ENCODE results near the gene DCDC2. TPM values are rescaled to one million over a fixed set of nuclear protein-coding genes. Genes with fewer than 3 reads are reported as not detected.
"Not testable (repeated sequence)": the region's sequence is repeated elsewhere in the genome, so short reads cannot be mapped to it uniquely, and the experiment has no call there.

DCDC2 gene
- total and polyA plus RNA-seq, 9 donors, result 0.19 to 12.4 (median 1.1) TPM; not detected in 1

DNA sequence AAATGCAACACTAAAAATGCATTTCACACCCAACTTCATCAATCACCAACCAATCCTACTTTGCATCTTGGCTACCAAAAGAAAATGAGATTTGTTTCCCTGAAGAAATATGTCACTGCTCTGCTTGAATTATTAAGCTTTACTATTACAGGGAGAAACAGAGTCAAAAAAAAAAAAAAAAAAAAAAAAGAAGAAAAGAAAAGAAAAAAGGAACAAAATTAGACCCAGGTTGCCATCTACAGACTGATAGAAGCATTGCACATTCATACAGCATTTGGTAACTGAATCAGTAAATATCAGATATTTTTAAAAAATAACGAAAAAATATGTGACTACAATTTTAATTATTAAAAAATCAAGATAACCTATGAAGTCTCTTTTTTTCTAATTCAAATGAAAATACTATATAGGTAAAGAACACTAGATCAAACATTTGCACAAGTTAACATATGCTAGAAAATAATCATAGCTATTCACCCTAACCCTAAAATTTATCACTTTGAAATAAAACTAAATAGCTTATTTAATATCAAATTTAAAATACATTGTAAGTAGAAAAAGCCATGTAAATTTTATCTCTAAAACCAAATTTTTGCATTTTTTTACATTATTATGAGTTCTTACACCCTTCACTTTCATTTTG, 83.3 kb downstream of the DCDC2 start:
- intact Hi-C loops (cut with DNase I), result no loop called here

DNA sequence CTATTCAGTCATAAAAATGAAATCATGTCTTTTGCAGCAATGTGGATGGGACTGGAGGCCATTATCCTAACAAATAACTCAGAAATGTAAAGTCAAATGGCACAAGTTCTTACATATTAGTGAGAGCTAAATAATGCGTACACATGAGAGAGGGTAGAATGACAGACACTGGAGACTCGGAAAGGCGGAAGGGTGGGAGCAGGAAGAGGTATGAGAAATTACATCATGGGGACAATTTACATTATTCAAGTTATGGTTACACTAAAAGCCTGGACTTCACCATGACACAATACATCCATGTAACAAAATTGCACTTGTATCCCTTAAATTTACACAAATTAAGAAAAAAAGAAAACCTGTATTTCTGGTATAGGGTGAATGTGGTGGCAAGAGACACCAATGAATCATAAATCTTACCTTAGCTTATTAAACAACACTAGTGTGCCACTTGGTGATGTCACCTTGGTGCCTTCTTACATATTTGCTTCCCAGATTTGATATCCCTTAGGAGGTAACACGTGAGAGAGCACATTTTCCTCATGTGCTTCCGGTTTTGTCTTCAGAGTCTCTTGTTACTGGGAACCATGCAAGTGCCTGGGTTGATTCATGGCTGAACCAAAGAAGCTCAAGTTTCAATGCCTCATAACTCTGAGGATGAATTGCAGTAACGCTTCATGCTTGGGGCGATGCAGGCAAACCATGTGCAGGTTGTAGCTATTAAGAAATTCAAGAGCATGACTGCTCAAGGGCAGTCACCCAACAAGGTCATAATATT, 84.6 kb downstream of the DCDC2 start:
- no peak for DNase-seq
- Histone ChIP-seq H3K4me1 (ENCODE audit: insufficient read depth) (no peaks in the 10 kb centered on the region), H3K36me3 (no peaks in the 10 kb centered on the region), H3K27me3 (no peaks in the 10 kb centered on the region), H3K9me3 (no peaks in the 10 kb centered on the region), H3K4me3 (no peak overlapping the region), H3K27ac (no peak overlapping the region)
- 72 to 76% (median 73%) methylated on average over 7 of the region's 7 CpGs for WGBS, 3 donors
- intact Hi-C loops (cut with DNase I), result no loop called here
- TF ChIP-seq CTCF (IDR thresholded peaks at IDR 0.05) (no peak), POLR2A (IDR thresholded peaks at IDR 0.05) (no peak), EP300 (IDR thresholded peaks at IDR 0.05) (no peak)

More for the DNA sequence above, 83.3 kb downstream of the DCDC2 start:
- no peak for TF ChIP-seq EP300 (IDR thresholded peaks at IDR 0.05)
- TF ChIP-seq POLR2A (IDR thresholded peaks at IDR 0.05), result no peak
- 0 to 4% (median 2%) methylated on average over 1 of the region's 1 CpG for WGBS, 3 donors
- no peak for DNase-seq
- Histone ChIP-seq H3K27ac (no peak overlapping the region), H3K9me3 (no peaks in the 10 kb centered on the region), H3K4me3 (no peak overlapping the region), H3K27me3 (no peaks in the 10 kb centered on the region), H3K4me1 (ENCODE audit: insufficient read depth) (no peaks in the 10 kb centered on the region), H3K36me3 (no peaks in the 10 kb centered on the region)

DNA sequence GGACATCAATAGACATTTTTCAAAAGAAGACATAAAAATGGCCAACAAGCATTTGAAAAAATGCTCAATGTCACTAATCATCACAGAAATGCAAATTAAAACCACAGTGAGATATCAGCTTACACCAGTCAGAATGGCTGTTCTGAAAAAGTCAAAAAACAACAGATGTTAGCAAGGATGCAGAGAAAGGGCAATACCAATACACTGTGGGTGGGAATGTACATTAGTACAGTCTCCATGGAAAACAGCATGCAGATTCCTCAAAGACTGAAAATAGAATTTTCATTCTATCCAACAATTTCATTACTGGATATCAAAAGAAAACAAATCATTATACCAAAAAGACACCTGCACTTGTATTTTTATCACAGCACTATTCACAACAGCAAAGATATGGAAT, 85.3 kb downstream of the DCDC2 start:
- H3K9me3 ChIP-seq, result no peaks in the 10 kb centered on the region
- H3K36me3 ChIP-seq, result no peaks in the 10 kb centered on the region
- no peaks in the 10 kb centered on the region for H3K27me3 ChIP-seq
- no peak overlapping the region for H3K4me3 ChIP-seq
- no peaks in the 10 kb centered on the region for H3K4me1 ChIP-seq (ENCODE audit: insufficient read depth)
- TF ChIP-seq CTCF (IDR thresholded peaks at IDR 0.05) (no peak), EP300 (IDR thresholded peaks at IDR 0.05) (no peak), POLR2A (IDR thresholded peaks at IDR 0.05) (no peak)
- intact Hi-C loops (cut with DNase I), result no loop called here
- no peak overlapping the region for H3K27ac ChIP-seq
- no peak for DNase-seq

- no peaks in the 10 kb centered on the region for H3K9me3 ChIP-seq
- 92 to 99% (median 92%) methylated on average over 1 of the region's 1 CpG for WGBS, 3 donors
- TF ChIP-seq CTCF (IDR thresholded peaks at IDR 0.05) (no peak), POLR2A (IDR thresholded peaks at IDR 0.05) (no peak)
- H3K36me3 ChIP-seq, result no peaks in the 10 kb centered on the region
- no peaks in the 10 kb centered on the region for H3K4me1 ChIP-seq (ENCODE audit: insufficient read depth)
- intact Hi-C loops (cut with DNase I), result no loop called here
- no peak overlapping the region for H3K4me3 ChIP-seq
- no peak overlapping the region for H3K27ac ChIP-seq
- no peak for DNase-seq
- H3K27me3 ChIP-seq, result no peaks in the 10 kb centered on the region
These were observed 85.7 kb downstream of the DCDC2 start for GRCh38 chr6:24272148-24272547.

DNA sequence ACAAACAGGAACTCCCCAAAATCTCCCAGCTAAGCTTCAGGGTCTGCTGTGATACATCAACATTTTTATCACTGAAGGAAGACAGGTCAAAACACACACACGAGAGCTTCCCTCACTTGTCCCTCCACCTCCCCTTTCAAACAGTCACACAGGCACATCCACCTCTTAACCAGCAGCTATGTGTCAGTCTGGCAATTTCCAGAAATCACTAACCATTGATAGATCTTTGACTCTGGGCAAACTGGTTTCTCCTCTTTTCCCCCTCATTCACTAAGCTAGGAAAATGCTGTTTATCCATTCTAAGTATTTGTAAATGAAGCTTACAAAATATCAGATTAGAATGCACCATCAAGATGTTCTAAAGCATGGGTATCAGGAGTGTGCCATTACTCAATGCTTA, 87.8 kb downstream of the DCDC2 start:
- Histone ChIP-seq H3K4me3 (no peak overlapping the region), H3K27ac (no peak overlapping the region), H3K4me1 (ENCODE audit: insufficient read depth) (no peaks in the 10 kb centered on the region), H3K27me3 (no peaks in the 10 kb centered on the region), H3K9me3 (no peaks in the 10 kb centered on the region), H3K36me3 (no peaks in the 10 kb centered on the region)
- 18 to 29% (median 27%) methylated on average over 1 of the region's 1 CpG for WGBS, 3 donors
- intact Hi-C loops (cut with DNase I), result no loop called here
- TF ChIP-seq POLR2A (IDR thresholded peaks at IDR 0.05) (no peak), EP300 (IDR thresholded peaks at IDR 0.05) (no peak), CTCF (IDR thresholded peaks at IDR 0.05) (no peak)
- no peak for DNase-seq

- H3K27me3 ChIP-seq; DNase-seq; H3K9me3 ChIP-seq; H3K36me3 ChIP-seq; H3K27ac ChIP-seq; H3K4me3 ChIP-seq; intact Hi-C loops (cut with DNase I); H3K4me1 ChIP-seq (ENCODE audit: insufficient read depth): not testable (repeated sequence)
- 89 to 94% (median 90%) methylated on average over 6 of the region's 6 CpGs for WGBS, 3 donors
These were observed 99.6 kb downstream of the DCDC2 start for GRCh38 chr6:24258214-24258613.

All from ovary (tissue), 9 donors.